Endothelial cell of umbilical vein (primary cell): ENCODE data around the gene SPON1.

Source experiments
- EZH2 ChIP-seq: IDR thresholded peaks from 2 replicates; pipeline ENCODE4 v1.6.1; 2012; ENCODE audit warnings: borderline replicate concordance, low read depth, mild to moderate bottlenecking, moderate library complexity, low read length, inconsistent platforms; ENCODE audit not compliant: severe bottlenecking
- JUN ChIP-seq: IDR thresholded peaks from 2 replicates; pipeline ENCODE4 v1.6.1; 2011; ENCODE audit warnings: borderline replicate concordance, low read depth; ENCODE audit not compliant: insufficient read length, insufficient read depth
- POLR2A ChIP-seq: IDR thresholded peaks from 2 replicates; pipeline ENCODE4 v1.6.1; 2012; ENCODE audit warnings: low read depth, mild to moderate bottlenecking, control low read depth, low read length
- TF ChIP-seq, protein P1 (sequence below), 2 donors: IDR thresholded peaks; 1 replicate in 1 of 2; 2 replicates in 1 of 2; pipeline ENCODE4 v1.5.1; 2011; ENCODE audit warnings: low read length in 2 of 2, mild to moderate bottlenecking in 2 of 2, moderate library complexity in 2 of 2, control low read depth in 1 of 2, inconsistent platforms in 1 of 2, low read depth in 1 of 2; ENCODE audit not compliant: insufficient read depth in 1 of 2; ENCODE audit errors: extremely low read depth in 1 of 2
- TF ChIP-seq, protein P2 (sequence below): IDR thresholded peaks from 2 replicates; pipeline ENCODE4 v1.6.1; 2011; ENCODE audit not compliant: insufficient read depth, insufficient read length

GRCh38 chr11:14082338-14082737, 119.8 kb downstream of the SPON1 start:
- TF ChIP-seq, protein P1, sequence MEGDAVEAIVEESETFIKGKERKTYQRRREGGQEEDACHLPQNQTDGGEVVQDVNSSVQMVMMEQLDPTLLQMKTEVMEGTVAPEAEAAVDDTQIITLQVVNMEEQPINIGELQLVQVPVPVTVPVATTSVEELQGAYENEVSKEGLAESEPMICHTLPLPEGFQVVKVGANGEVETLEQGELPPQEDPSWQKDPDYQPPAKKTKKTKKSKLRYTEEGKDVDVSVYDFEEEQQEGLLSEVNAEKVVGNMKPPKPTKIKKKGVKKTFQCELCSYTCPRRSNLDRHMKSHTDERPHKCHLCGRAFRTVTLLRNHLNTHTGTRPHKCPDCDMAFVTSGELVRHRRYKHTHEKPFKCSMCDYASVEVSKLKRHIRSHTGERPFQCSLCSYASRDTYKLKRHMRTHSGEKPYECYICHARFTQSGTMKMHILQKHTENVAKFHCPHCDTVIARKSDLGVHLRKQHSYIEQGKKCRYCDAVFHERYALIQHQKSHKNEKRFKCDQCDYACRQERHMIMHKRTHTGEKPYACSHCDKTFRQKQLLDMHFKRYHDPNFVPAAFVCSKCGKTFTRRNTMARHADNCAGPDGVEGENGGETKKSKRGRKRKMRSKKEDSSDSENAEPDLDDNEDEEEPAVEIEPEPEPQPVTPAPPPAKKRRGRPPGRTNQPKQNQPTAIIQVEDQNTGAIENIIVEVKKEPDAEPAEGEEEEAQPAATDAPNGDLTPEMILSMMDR (IDR thresholded peaks at IDR 0.05; ENCODE audit: extremely low read depth in 1 of 2, insufficient read depth in 1 of 2, low read depth in 1 of 2, low read length in 2 of 2): no peak
- TF ChIP-seq POLR2A: no peak
- TF ChIP-seq EZH2: no peak
- no peak for TF ChIP-seq JUN
- TF ChIP-seq, protein P2, sequence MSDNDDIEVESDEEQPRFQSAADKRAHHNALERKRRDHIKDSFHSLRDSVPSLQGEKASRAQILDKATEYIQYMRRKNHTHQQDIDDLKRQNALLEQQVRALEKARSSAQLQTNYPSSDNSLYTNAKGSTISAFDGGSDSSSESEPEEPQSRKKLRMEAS: no peak
